ENCODE data around the gene DVL2.

DNA sequence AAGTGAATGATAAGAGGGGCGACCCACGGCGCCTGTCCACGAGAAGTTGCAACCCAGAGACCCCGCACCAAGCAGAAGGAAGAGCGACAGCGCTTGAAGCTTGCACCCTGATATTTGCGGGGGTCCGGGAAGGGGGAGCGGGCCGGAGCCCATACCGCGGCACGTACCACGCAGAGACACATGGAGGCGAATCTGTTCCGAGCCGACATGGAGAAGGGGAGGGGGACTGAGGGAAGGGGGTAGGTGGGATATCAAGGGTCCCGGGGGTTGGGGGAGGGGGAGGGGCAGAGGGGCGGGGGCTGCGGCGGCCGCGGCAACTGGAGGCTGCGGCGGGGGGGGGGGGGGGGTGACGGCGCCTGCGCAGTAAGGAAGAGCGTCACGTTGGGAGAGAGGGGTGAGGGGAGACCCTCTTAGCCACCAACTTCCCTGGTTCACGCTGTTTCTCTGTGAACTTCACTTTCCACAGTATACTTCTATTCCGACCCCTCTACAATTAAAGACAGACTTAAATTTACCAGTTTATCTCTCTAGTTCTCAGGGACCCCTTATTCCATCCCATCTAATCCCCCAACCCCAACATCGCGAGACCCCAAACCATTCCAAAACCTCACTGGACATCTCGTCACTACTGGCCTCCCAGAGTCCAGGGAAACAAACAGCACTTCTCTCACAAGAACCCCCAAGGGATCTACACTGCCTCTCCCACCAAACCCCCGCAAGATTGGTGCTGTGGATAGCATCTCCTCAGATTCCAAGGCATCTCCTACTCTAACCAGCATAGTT lies 22.6 kb downstream of the DVL2 start:
- no peak for TF ChIP-seq EZH2 (IDR thresholded peaks at IDR 0.05; ENCODE audit: insufficient read depth, low read length)
- TF ChIP-seq, protein P1, sequence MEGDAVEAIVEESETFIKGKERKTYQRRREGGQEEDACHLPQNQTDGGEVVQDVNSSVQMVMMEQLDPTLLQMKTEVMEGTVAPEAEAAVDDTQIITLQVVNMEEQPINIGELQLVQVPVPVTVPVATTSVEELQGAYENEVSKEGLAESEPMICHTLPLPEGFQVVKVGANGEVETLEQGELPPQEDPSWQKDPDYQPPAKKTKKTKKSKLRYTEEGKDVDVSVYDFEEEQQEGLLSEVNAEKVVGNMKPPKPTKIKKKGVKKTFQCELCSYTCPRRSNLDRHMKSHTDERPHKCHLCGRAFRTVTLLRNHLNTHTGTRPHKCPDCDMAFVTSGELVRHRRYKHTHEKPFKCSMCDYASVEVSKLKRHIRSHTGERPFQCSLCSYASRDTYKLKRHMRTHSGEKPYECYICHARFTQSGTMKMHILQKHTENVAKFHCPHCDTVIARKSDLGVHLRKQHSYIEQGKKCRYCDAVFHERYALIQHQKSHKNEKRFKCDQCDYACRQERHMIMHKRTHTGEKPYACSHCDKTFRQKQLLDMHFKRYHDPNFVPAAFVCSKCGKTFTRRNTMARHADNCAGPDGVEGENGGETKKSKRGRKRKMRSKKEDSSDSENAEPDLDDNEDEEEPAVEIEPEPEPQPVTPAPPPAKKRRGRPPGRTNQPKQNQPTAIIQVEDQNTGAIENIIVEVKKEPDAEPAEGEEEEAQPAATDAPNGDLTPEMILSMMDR (IDR thresholded peaks at IDR 0.05; ENCODE audit: insufficient read depth, low read depth, low read length): no peak

Data from astrocyte (in vitro differentiated cells and primary cell).